ENCODE measurements around the gene RNU5D-1. TPM values are rescaled to one million over a fixed set of nuclear protein-coding genes. Genes with fewer than 3 reads are reported as not detected.

RNU5D-1 gene
- total and polyA plus RNA-seq, 5 experiments from 2014 or later, result not detected

Other genes with a start within 250 kb of the RNU5D-1 start
- 1 to 10 TPM; 1.0 to 2.1 TPM for gene TMEM53, start 56.7 kb downstream of the RNU5D-1 start, total RNA-seq
- 1 to 10 TPM; 4.6 to 5.9 (median 5.5) TPM for gene TMEM53, start 56.7 kb downstream of the RNU5D-1 start, polyA plus RNA-seq
- gene ARMH1, start 56.5 kb downstream of the RNU5D-1 start, total RNA-seq, result 10 to 100 TPM; 70.4 to 79.0 TPM
- gene ARMH1, start 56.5 kb downstream of the RNU5D-1 start, polyA plus RNA-seq, result 10 to 100 TPM; 46.2 to 75.6 (median 53.2) TPM
- gene KIF2C, start 8.7 kb upstream of the RNU5D-1 start, total RNA-seq, result under 1 TPM; 0.41 to 0.91 TPM
- gene KIF2C, start 8.7 kb upstream of the RNU5D-1 start, polyA plus RNA-seq, result under 1 TPM; 0.40 to 0.61 (median 0.40) TPM
- gene RPS8, start 44.4 kb upstream of the RNU5D-1 start, total RNA-seq, result 1,000 to 10,000 TPM; 2,208 to 2,330 TPM
- gene RPS8, start 44.4 kb upstream of the RNU5D-1 start, polyA plus RNA-seq, result 1,000 to 10,000 TPM; 1,336 to 1,571 (median 1,431) TPM
- 1 to 10 TPM; 1.6 to 2.2 TPM for gene BEST4, start 57.0 kb upstream of the RNU5D-1 start, total RNA-seq
- gene BEST4, start 57.0 kb upstream of the RNU5D-1 start, polyA plus RNA-seq, result under 1 TPM in 2 of 3 donors, not detected in 1; 0.29 to 0.32 TPM
- gene PLK3, start 69.2 kb upstream of the RNU5D-1 start, total RNA-seq, result 100 to 1,000 TPM; 139 to 140 TPM
- gene PLK3, start 69.2 kb upstream of the RNU5D-1 start, polyA plus RNA-seq, result 10 to 100 TPM; 14.3 to 36.0 (median 25.5) TPM
- 1 to 10 TPM; 1.2 to 2.1 TPM for gene DYNLT4, start 76.2 kb upstream of the RNU5D-1 start, total RNA-seq
- gene DYNLT4, start 76.2 kb upstream of the RNU5D-1 start, polyA plus RNA-seq, result under 1 TPM in 2 of 3 donors, not detected in 1; 0.24 to 0.86 TPM
- 1 to 10 TPM; 6.5 to 8.8 TPM for gene BTBD19, start 77.4 kb upstream of the RNU5D-1 start, total RNA-seq
- gene BTBD19, start 77.4 kb upstream of the RNU5D-1 start, polyA plus RNA-seq, result under 1 TPM; 0.16 to 0.47 (median 0.44) TPM
- gene PTCH2, start 112.1 kb upstream of the RNU5D-1 start, total RNA-seq, result 1 to 10 TPM; 1.6 to 2.0 TPM
- gene PTCH2, start 112.1 kb upstream of the RNU5D-1 start, polyA plus RNA-seq, result not detected

Data from naive thymus-derived CD8-positive, alpha-beta T cell (primary cell).